ENCODE data around the gene SLC37A3.

DNA sequence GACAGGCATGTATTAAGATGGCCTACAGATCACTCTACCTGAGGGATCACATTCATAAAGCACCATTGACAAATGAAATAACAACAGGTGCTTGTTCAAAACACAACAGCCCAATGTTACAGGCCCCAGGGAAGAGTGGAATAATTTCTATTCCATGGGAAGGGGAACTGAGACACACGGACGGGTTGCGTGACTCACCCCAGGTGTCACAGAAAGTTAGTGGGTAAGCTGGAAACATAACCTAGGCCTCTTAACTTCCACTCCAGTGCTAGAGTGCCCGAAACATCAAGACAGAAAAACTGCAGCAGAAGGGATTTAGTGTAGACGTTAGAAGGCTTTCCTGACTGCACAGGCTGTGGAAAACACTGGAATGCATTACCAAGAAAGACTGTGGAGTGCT lies 48.3 kb downstream of the SLC37A3 start:
- TF ChIP-seq POLR2AphosphoS5 (IDR thresholded peaks at IDR 0.05; ENCODE audit: low read depth, low read length) (no peak), TAF1 (IDR thresholded peaks at IDR 0.05; ENCODE audit: low read depth, low read length) (no peak), POLR2A (IDR thresholded peaks at IDR 0.05; ENCODE audit: low read depth, low read length) (no peak), PAX5 (IDR thresholded peaks at IDR 0.05; ENCODE audit: insufficient read depth, low read length, severe bottlenecking) (no peak)

All from GM12891 (cell line).